Vagina (tissue), 2 donors: ENCODE measurements around the gene OOSP4A.

Experiments
- POLR2A ChIP-seq, 2 donors: fragments of 450-650 bp; IDR thresholded peaks; one replicate each; pipeline ENCODE4 v1.6.1; 2017; ENCODE audit warnings: antibody characterized with exemption in 2 of 2, mild to moderate bottlenecking in 2 of 2, moderate library complexity in 2 of 2
- TF ChIP-seq, protein P1 (sequence below), 3 experiments: fragments of 450-650 bp in 2 of 3; fragments of 200-600 bp in 1 of 3; sonication (generic) in 1 of 3; IDR thresholded peaks; one replicate each; pipeline ENCODE4 v1.5.1; 2017 to 2019; ENCODE audit warnings: antibody characterized with exemption in 3 of 3, mild to moderate bottlenecking in 2 of 3, moderate library complexity in 2 of 3

DNA sequence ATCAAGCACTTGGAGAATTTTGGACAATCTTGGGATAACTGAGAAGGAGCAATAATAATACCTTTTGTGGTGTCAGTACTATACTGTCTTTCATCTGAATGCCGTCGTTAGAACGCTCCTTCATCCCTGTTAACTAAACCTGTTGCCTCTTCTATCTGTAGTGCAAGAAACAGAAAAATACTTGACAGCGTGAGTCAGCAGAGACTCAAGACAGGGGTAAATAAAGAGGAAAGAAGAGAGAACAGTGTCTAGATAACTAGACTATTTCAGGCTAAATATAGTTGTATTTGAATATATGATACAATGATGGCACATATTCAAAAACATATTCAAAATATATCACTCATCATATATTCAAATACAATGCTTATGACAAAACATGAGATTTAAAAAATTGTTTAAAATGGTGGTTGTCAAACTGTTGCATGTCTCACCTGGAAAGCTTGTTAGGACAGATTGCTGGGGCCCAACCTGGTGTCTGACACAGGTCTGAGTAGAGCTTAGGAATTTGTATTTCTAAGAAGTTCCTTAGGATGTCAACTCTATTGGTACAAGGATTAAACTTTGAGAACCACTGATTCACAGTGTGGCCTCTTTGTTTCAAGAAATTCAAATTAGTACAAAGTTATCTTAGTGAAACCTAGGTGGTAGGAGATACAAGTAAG is 17.4 kb downstream of the OOSP4A start:
- TF ChIP-seq, protein P1, sequence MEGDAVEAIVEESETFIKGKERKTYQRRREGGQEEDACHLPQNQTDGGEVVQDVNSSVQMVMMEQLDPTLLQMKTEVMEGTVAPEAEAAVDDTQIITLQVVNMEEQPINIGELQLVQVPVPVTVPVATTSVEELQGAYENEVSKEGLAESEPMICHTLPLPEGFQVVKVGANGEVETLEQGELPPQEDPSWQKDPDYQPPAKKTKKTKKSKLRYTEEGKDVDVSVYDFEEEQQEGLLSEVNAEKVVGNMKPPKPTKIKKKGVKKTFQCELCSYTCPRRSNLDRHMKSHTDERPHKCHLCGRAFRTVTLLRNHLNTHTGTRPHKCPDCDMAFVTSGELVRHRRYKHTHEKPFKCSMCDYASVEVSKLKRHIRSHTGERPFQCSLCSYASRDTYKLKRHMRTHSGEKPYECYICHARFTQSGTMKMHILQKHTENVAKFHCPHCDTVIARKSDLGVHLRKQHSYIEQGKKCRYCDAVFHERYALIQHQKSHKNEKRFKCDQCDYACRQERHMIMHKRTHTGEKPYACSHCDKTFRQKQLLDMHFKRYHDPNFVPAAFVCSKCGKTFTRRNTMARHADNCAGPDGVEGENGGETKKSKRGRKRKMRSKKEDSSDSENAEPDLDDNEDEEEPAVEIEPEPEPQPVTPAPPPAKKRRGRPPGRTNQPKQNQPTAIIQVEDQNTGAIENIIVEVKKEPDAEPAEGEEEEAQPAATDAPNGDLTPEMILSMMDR (IDR thresholded peaks at IDR 0.05) = no peak
- no peak for TF ChIP-seq POLR2A (IDR thresholded peaks at IDR 0.05)
